Bronchial epithelial cell (primary cell): ENCODE measurements around the gene RET. TPM values are rescaled to one million over a fixed set of nuclear protein-coding genes. Genes with fewer than 3 reads are reported as not detected.

ENCODE experiments used
- DNase-seq: peaks from one replicate; pipeline ENCODE4 v3.0.0-alpha.2; 2010; ENCODE audit warnings: low read depth
- FAIRE-seq: peaks from 2 replicates; lab custom pipeline; 2011; peaks lifted over from hg19 to GRCh38; lab: Jason Lieb, UNC
- H3K27me3 ChIP-seq: 2 replicates; pipeline ENCODE4 v1.5.1; 2011; ENCODE audit warnings: low read length; ENCODE audit not compliant: control insufficient read depth, insufficient read depth
- H3K36me3 ChIP-seq: 2 replicates; pipeline ENCODE4 v1.5.1; 2011; ENCODE audit warnings: low read length; ENCODE audit not compliant: control insufficient read depth, insufficient read depth
- H3K4me3 ChIP-seq: 2 replicates; pipeline ENCODE4 v1.5.1; 2011; ENCODE audit warnings: mild to moderate bottlenecking, low read depth, low read length, control low read depth
- CTCF ChIP-seq: IDR thresholded peaks from 2 replicates; pipeline ENCODE4 v1.5.1; 2011; ENCODE audit warnings: mild to moderate bottlenecking, moderate library complexity, low read length, control low read depth, inconsistent platforms; ENCODE audit not compliant: insufficient read depth, severe bottlenecking
- total RNA-seq: library from RNA; depleted of rRNA; stranded (reverse); fragments of >200 nt; gene quantifications from 2 replicates; pipeline ENCODE4 v1.2.1, GENCODE V29; 2014

Gene RET
- 0.26 and 0.53 TPM in 2 replicates for total RNA-seq

DNA sequence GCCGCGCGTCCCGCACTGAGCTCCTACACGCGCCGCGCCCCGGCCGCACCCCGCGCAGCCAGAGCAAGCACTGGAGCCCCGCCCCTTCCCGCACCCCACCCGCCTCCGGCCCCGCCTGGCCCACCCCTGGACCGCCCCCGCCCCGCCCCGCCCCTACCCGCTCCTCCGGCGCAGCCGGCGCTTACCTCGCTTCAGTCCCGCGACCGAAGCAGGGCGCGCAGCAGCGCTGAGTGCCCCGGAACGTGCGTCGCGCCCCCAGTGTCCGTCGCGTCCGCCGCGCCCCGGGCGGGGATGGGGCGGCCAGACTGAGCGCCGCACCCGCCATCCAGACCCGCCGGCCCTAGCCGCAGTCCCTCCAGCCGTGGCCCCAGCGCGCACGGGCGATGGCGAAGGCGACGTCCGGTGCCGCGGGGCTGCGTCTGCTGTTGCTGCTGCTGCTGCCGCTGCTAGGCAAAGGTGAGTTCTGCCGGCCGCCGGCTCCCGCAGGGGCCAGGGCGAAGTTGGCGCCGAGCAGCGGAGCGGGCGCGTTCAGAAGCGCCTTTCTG lies at the start of gene RET:
RET (plus strand) TSS at position 194 of the 545 bp plus-strand sequence; CDS start at position 384, 190 bp downstream.
- FAIRE-seq = no peak
- Histone ChIP-seq H3K36me3 (no peaks in the 10 kb centered on the region), H3K27me3 (peaks cover 9% of the 10 kb centered on the region), H3K4me3 (peak within 1 kb of the TSS; percentile 12)
- no peak for TF ChIP-seq CTCF
- DNase-seq = peak; percentile 3

- no peak for TF ChIP-seq CTCF
- Histone ChIP-seq H3K4me3 (no peak overlapping the region), H3K27me3 (no peaks in the 10 kb centered on the region), H3K36me3 (no peaks in the 10 kb centered on the region)
- no peak for FAIRE-seq
- DNase-seq = no peak
These were observed 49.4 kb upstream of the RET start for GRCh38 chr10:43027331-43027955.

GRCh38 chr10:43028143-43028542 lies 48.7 kb upstream of the RET start:
- no peak for DNase-seq
- Histone ChIP-seq H3K36me3 (no peaks in the 10 kb centered on the region), H3K27me3 (no peaks in the 10 kb centered on the region), H3K4me3 (no peak overlapping the region)
- no peak for FAIRE-seq
- no peak for TF ChIP-seq CTCF

GRCh38 chr10:43029043-43029442 lies 47.8 kb upstream of the RET start:
- DNase-seq (no peak), FAIRE-seq (peak; percentile 7)
- H3K36me3 ChIP-seq = no peaks in the 10 kb centered on the region
- no peak overlapping the region for H3K4me3 ChIP-seq
- no peaks in the 10 kb centered on the region for H3K27me3 ChIP-seq
- TF ChIP-seq CTCF = no peak

DNA sequence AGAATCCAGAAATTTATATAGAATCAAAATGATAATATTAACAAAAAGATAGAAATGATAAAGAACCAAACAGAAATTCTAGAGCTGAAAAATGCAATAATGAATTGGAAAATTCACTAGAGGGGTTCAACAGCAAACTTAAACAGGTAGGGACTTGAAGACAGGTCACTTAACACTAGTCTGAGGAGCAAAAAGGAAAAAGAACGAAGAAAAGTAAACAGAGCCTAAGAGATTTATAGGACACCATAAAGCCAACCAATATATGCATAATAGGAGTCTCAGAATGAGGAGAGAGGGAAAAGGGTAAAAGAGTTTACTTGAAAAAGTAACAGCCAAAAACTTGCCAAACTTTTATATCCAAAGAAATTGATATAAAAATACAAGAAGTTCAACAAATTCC lies 44.3 kb upstream of the RET start:
- Histone ChIP-seq H3K27me3 (no peaks in the 10 kb centered on the region), H3K36me3 (no peaks in the 10 kb centered on the region), H3K4me3 (no peak overlapping the region)
- DNase-seq (no peak), FAIRE-seq (no peak)
- no peak for TF ChIP-seq CTCF
